Gastroesophageal sphincter (tissue), 4 donors: ENCODE results near the gene SEPHS1. TPM values are rescaled to one million over a fixed set of nuclear protein-coding genes. Genes with fewer than 3 reads are reported as not detected.
"Not testable (repeated sequence)": the region's sequence is repeated elsewhere in the genome, so short reads cannot be mapped to it uniquely, and the experiment has no call there.

Experiments used
- ATAC-seq: fragments of 150-250 bp; one replicate; pipeline ENCODE4 v1.9.1; 2016; ENCODE audit warnings: mild to moderate bottlenecking, moderate library complexity
- H3K27ac ChIP-seq, 4 donors: fragments of 200-600 bp; sonication (generic) in 3 of 4; 1 replicate in 3 of 4; 2 replicates in 1 of 4; pipeline ENCODE4 v1.5.1; 2016 to 2019
- H3K27me3 ChIP-seq: fragments of 200-600 bp; sonication (generic); one replicate; pipeline ENCODE4 v1.5.1; 2019
- H3K36me3 ChIP-seq, 2 donors: fragments of 200-600 bp; sonication (generic); one replicate each; pipeline ENCODE4 v1.5.1; 2019; ENCODE audit warnings: control low read depth in 1 of 2
- H3K4me1 ChIP-seq, 3 donors: fragments of 200-600 bp; sonication (generic); 1 replicate in 2 of 3; 2 replicates in 1 of 3; pipeline ENCODE4 v1.5.1; 2016 to 2019; ENCODE audit warnings: control low read depth in 2 of 3
- H3K4me3 ChIP-seq, 2 donors: fragments of 200-600 bp; sonication (generic); one replicate each; pipeline ENCODE4 v1.5.1; 2019; ENCODE audit warnings: mild to moderate bottlenecking in 1 of 2, moderate library complexity in 1 of 2
- H3K9me3 ChIP-seq, 3 donors: fragments of 200-600 bp; sonication (generic); one replicate each; pipeline ENCODE4 v1.5.1; 2017 to 2019; ENCODE audit warnings: control low read depth in 2 of 3
- CTCF ChIP-seq, 4 experiments: fragments of 200-600 bp in 2 of 4; fragments of 450-650 bp in 2 of 4; sonication (generic) in 1 of 4; IDR thresholded peaks; one replicate each; pipeline ENCODE4 v1.5.1; 2017 to 2019; ENCODE audit warnings: antibody characterized with exemption in 4 of 4, mild to moderate bottlenecking in 2 of 4, moderate library complexity in 2 of 4
- EP300 ChIP-seq: sonication (generic); formaldehyde crosslinking; IDR thresholded peaks from one replicate; pipeline ENCODE4 v1.6.1; 2017; ENCODE audit warnings: antibody characterized with exemption, mild to moderate bottlenecking
- POLR2A ChIP-seq, 2 donors: fragments of 450-650 bp; IDR thresholded peaks; one replicate each; pipeline ENCODE4 v1.6.1; 2017; ENCODE audit warnings: antibody characterized with exemption in 2 of 2, mild to moderate bottlenecking in 2 of 2, moderate library complexity in 1 of 2
- POLR2AphosphoS5 ChIP-seq: sonication (generic); formaldehyde crosslinking; IDR thresholded peaks from one replicate; pipeline ENCODE4 v1.6.1; 2017; ENCODE audit warnings: antibody characterized with exemption
- WGBS, 2 donors: methylation state at CpG; one replicate each; pipeline ENCODE4 v1.1.5; 2018; ENCODE audit warnings: low coverage in 1 of 2; 5-methylcytosine and 5-hydroxymethylcytosine counted together
- total RNA-seq, 4 donors: library from RNA; depleted of rRNA; stranded (reverse); fragments of >200 nt; gene quantifications; one replicate each; pipeline ENCODE4 v1.1.0, GENCODE V29; 2016

SEPHS1 gene
- total RNA-seq, 4 donors from 2014 or later: 42.4 to 57.0 (median 45.5) TPM

GRCh38 chr10:13291821-13292773 is 56.0 kb downstream of the SEPHS1 start:
- no peaks in the 10 kb centered on the region for H3K27me3 ChIP-seq
- TF ChIP-seq POLR2AphosphoS5 (no peak), EP300 (no peak), POLR2A (IDR thresholded peaks at IDR 0.05) (no peak), CTCF (IDR thresholded peaks at IDR 0.05) (no peak)
- no peak overlapping the region for H3K27ac ChIP-seq
- ATAC-seq: no peak
- whole genome bisulfite sequencing, 2 donors: 94 to 98% methylated on average over 6 to 19 of the region's 19 CpGs
- peaks cover 0 to 86% of the 10 kb centered on the region in 2 donors for H3K36me3 ChIP-seq
- no peaks in the 10 kb centered on the region for H3K4me1 ChIP-seq
- H3K4me3 ChIP-seq: no peak overlapping the region
- H3K9me3 ChIP-seq: no peaks in the 10 kb centered on the region

GRCh38 chr10:13291061-13291460 is 57.0 kb downstream of the SEPHS1 start:
- H3K4me3 ChIP-seq: no peak overlapping the region
- no peak overlapping the region for H3K27ac ChIP-seq
- H3K36me3 ChIP-seq: peaks cover 0 to 97% of the 10 kb centered on the region in 2 donors
- H3K27me3 ChIP-seq: no peaks in the 10 kb centered on the region
- no peaks in the 10 kb centered on the region for H3K4me1 ChIP-seq
- WGBS, 2 donors: 77 to 91% methylated on average over 3 to 4 of the region's 4 CpGs
- no peak for TF ChIP-seq CTCF (IDR thresholded peaks at IDR 0.05)
- TF ChIP-seq EP300: no peak
- no peak for TF ChIP-seq POLR2AphosphoS5
- no peak for ATAC-seq
- no peaks in the 10 kb centered on the region for H3K9me3 ChIP-seq

- 69% methylated on average over 2 of the region's 4 CpGs; no CpG with 5 or more reads in 1 of the 2 donors for WGBS, 2 donors
- Histone ChIP-seq H3K36me3 (peaks cover 0 to 98% of the 10 kb centered on the region in 2 donors), H3K27me3 (no peaks in the 10 kb centered on the region), H3K4me1 (no peaks in the 10 kb centered on the region), H3K27ac (no peak overlapping the region), H3K9me3 (no peaks in the 10 kb centered on the region), H3K4me3 (no peak overlapping the region)
- TF ChIP-seq POLR2AphosphoS5 (no peak), POLR2A (IDR thresholded peaks at IDR 0.05) (no peak), EP300 (no peak), CTCF (IDR thresholded peaks at IDR 0.05) (no peak)
- no peak for ATAC-seq
These were observed 64.0 kb downstream of the SEPHS1 start for GRCh38 chr10:13284050-13284449.

GRCh38 chr10:13282348-13282747 is 65.7 kb downstream of the SEPHS1 start:
- 94 to 95% methylated on average over 3 to 5 of the region's 6 CpGs for whole genome bisulfite sequencing, 2 donors
- H3K4me3 ChIP-seq, H3K27ac ChIP-seq, H3K9me3 ChIP-seq, H3K4me1 ChIP-seq, H3K27me3 ChIP-seq, ATAC-seq: not testable (repeated sequence)
- H3K36me3 ChIP-seq: peaks cover 0 to 95% of the 10 kb centered on the region in 2 donors

- Histone ChIP-seq H3K36me3 (peaks cover 0 to 48% of the 10 kb centered on the region in 2 donors), H3K9me3 (no peaks in the 10 kb centered on the region), H3K4me3 (no peak overlapping the region), H3K27ac (no peak overlapping the region), H3K27me3 (no peaks in the 10 kb centered on the region), H3K4me1 (peaks cover 0 to 13% (median 0%) of the 10 kb centered on the region in 3 donors)
- no peak for TF ChIP-seq POLR2AphosphoS5
- no peak for TF ChIP-seq CTCF (IDR thresholded peaks at IDR 0.05)
- TF ChIP-seq EP300: no peak
- TF ChIP-seq POLR2A (IDR thresholded peaks at IDR 0.05): no peak
- ATAC-seq: no peak
- whole genome bisulfite sequencing, 2 donors: 37 to 48% methylated on average over 3 to 4 of the region's 4 CpGs
These were observed 71.2 kb downstream of the SEPHS1 start for GRCh38 chr10:13276749-13277365.

GRCh38 chr10:13276146-13276545 is 71.9 kb downstream of the SEPHS1 start:
- not testable (repeated sequence) for H3K27me3 ChIP-seq, ATAC-seq, H3K27ac ChIP-seq, H3K4me3 ChIP-seq, H3K9me3 ChIP-seq
- 100% methylated on average over 3 to 6 of the region's 11 CpGs for WGBS, 2 donors
- peaks cover 0 to 41% of the 10 kb centered on the region in 2 donors for H3K36me3 ChIP-seq
- H3K4me1 ChIP-seq: peaks cover 0 to 18% (median 0%) of the 10 kb centered on the region in 3 donors
